Measurements from ENCODE around the gene FGF9. TPM values are rescaled to one million over a fixed set of nuclear protein-coding genes. Genes with fewer than 3 reads are reported as not detected.

Gene FGF9
- total RNA-seq, 1 donor from 2014 or later: 3.7 TPM

DNA sequence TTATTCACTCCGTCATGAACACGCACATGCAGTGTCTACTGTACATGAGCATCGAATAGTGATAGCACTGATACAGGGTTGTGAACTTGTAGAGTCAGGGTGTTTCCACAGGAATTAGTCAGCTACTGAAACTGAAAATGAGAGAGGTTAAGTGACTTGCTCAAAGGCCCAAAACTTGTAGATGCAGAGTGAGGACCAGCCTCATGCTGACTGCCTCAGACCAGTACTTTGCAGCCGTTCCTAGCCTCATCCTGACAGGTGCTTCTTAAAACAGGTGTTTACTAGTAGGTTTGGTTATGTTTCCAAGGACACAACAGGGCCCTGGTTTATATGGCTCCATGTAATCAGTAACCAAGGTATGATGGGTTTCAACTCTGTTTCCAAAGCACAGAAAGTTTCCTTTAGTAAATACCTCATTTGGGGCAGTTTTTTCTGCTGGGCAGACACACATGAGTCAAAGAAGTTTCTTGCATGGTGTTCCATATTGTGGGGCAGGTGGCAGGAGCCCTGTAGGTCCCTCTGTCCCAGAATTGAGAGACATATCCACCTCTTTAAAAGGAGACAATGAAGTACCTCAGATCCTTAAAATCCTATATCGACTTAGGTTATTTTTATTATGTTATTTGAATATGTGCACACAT lies 16.0 kb downstream of the FGF9 start:
- no peak overlapping the region for H3K4me3 ChIP-seq (ENCODE audit: low read length in 3 of 3)
- H3K9ac ChIP-seq (ENCODE audit: low read depth in 1 of 3, low read length in 3 of 3): no peak overlapping the region
- no peaks in the 10 kb centered on the region for H3K36me3 ChIP-seq (ENCODE audit: control insufficient read depth in 3 of 3, insufficient read depth in 3 of 3, low read length in 3 of 3)
- H3K27me3 ChIP-seq (ENCODE audit: control insufficient read depth in 3 of 3, insufficient read depth in 3 of 3, low read length in 3 of 3): peaks cover 0 to 19% (median 8%) of the 10 kb centered on the region in 3 donors
- H3K27ac ChIP-seq (ENCODE audit: low read depth, low read length): no peak overlapping the region
- H3K4me1 ChIP-seq (ENCODE audit: control insufficient read depth in 3 of 3, insufficient read depth in 3 of 3, low read length in 3 of 3): peaks cover 0 to 8% (median 0%) of the 10 kb centered on the region in 3 donors
- H3K9me3 ChIP-seq (ENCODE audit: control insufficient read depth in 3 of 3, low read length in 3 of 3): no peaks in the 10 kb centered on the region

DNA sequence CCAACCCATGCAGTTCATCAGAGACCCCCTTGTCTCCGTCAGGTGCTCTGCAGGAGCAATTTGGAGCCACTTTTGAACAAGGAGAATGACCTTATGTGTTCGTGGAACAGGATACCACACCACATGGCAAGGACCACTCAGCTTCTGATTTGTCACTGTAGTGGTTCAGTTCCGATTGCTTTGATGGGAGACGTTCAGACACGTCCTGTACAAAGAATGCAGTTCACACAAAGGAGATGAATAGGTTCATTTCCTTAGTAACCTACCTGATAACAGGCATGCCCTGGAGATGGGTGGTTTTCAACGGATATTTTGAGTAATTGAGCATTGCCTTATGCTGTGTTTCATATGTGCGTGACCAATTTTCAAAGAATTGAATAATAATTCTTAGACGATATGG lies 17.2 kb downstream of the FGF9 start:
- Histone ChIP-seq H3K9ac (ENCODE audit: low read depth in 1 of 3, low read length in 3 of 3) (no peak overlapping the region), H3K27ac (ENCODE audit: low read depth, low read length) (no peak overlapping the region), H3K27me3 (ENCODE audit: control insufficient read depth in 3 of 3, insufficient read depth in 3 of 3, low read length in 3 of 3) (peaks cover 0 to 19% (median 8%) of the 10 kb centered on the region in 3 donors), H3K9me3 (ENCODE audit: control insufficient read depth in 3 of 3, low read length in 3 of 3) (no peaks in the 10 kb centered on the region), H3K4me1 (ENCODE audit: control insufficient read depth in 3 of 3, insufficient read depth in 3 of 3, low read length in 3 of 3) (peaks cover 0 to 8% (median 0%) of the 10 kb centered on the region in 3 donors), H3K4me3 (ENCODE audit: low read length in 3 of 3) (no peak overlapping the region), H3K36me3 (ENCODE audit: control insufficient read depth in 3 of 3, insufficient read depth in 3 of 3, low read length in 3 of 3) (no peaks in the 10 kb centered on the region)

DNA sequence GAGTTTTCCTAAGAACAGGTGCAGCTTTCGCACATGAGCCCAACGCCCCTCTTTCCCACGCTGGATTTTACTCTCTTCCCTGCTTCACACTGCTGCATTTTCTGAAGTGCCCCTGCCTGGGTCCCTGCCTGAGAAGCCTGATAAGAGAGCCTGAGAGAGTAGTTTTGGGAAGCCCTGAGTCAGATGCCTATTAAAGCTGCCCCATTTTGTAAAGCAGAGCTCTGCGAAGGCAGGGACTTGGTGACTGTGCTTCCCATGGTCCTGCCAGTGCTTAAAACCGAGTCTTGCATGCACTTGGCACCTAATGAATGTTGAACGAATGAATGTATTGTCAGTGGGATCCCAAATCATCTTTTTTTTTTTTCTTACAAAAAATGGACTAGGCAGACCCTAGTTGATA lies 18.2 kb downstream of the FGF9 start:
- no peak overlapping the region for H3K27ac ChIP-seq (ENCODE audit: low read depth, low read length)
- H3K36me3 ChIP-seq (ENCODE audit: control insufficient read depth in 3 of 3, insufficient read depth in 3 of 3, low read length in 3 of 3): no peaks in the 10 kb centered on the region
- peaks cover 0 to 19% (median 5%) of the 10 kb centered on the region in 3 donors for H3K27me3 ChIP-seq (ENCODE audit: control insufficient read depth in 3 of 3, insufficient read depth in 3 of 3, low read length in 3 of 3)
- no peak overlapping the region for H3K4me3 ChIP-seq (ENCODE audit: low read length in 3 of 3)
- no peak overlapping the region for H3K9ac ChIP-seq (ENCODE audit: low read depth in 1 of 3, low read length in 3 of 3)
- H3K4me1 ChIP-seq (ENCODE audit: control insufficient read depth in 3 of 3, insufficient read depth in 3 of 3, low read length in 3 of 3): no peaks in the 10 kb centered on the region
- no peaks in the 10 kb centered on the region for H3K9me3 ChIP-seq (ENCODE audit: control insufficient read depth in 3 of 3, low read length in 3 of 3)

DNA sequence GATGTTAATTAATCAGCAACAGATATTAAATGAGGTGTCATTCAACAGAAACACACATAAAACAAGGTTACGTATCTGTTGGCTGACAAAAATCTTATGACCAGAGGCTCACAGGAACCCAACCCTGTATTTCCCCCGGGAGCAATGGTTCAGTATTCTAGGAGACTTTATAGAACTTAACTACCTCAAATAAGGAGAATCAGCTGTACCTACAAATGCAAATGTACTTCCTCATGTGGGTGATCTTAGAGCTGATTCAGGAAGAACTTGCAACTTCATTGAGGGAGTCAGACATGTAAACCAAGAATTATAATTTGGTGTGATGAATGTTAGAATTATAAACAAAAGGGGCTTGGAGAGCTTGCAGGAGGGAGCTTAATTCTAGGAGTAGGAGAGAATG lies 20.1 kb downstream of the FGF9 start:
- no peaks in the 10 kb centered on the region for H3K4me1 ChIP-seq (ENCODE audit: control insufficient read depth in 3 of 3, insufficient read depth in 3 of 3, low read length in 3 of 3)
- peaks cover 0 to 19% (median 5%) of the 10 kb centered on the region in 3 donors for H3K27me3 ChIP-seq (ENCODE audit: control insufficient read depth in 3 of 3, insufficient read depth in 3 of 3, low read length in 3 of 3)
- no peak overlapping the region for H3K9ac ChIP-seq (ENCODE audit: low read depth in 1 of 3, low read length in 3 of 3)
- no peak overlapping the region for H3K4me3 ChIP-seq (ENCODE audit: low read length in 3 of 3)
- H3K9me3 ChIP-seq (ENCODE audit: control insufficient read depth in 3 of 3, low read length in 3 of 3): no peaks in the 10 kb centered on the region
- no peaks in the 10 kb centered on the region for H3K36me3 ChIP-seq (ENCODE audit: control insufficient read depth in 3 of 3, insufficient read depth in 3 of 3, low read length in 3 of 3)
- no peak overlapping the region for H3K27ac ChIP-seq (ENCODE audit: low read depth, low read length)

DNA sequence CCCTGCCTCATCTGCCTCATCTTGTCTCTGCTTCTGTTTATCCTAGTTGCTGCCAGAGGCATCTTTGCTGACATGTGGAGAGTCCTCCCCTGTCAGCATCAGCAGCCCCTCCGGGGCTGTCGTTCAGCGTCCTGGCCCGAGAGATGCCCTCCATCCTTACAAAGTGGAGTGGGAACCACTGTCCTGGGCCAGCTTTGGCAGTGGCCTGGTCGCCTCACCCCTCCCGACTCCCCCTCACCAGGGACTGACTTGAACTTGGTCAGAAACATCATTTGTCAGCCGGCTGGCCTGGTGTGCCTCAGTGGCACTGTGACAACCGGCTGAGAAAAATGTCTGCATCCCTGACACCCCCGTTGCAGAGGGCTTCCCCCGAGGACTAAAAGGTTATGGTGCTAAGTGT lies 20.6 kb downstream of the FGF9 start:
- Histone ChIP-seq H3K36me3 (ENCODE audit: control insufficient read depth in 3 of 3, insufficient read depth in 3 of 3, low read length in 3 of 3) (no peaks in the 10 kb centered on the region), H3K4me1 (ENCODE audit: control insufficient read depth in 3 of 3, insufficient read depth in 3 of 3, low read length in 3 of 3) (no peaks in the 10 kb centered on the region), H3K27ac (ENCODE audit: low read depth, low read length) (no peak overlapping the region), H3K27me3 (ENCODE audit: control insufficient read depth in 3 of 3, insufficient read depth in 3 of 3, low read length in 3 of 3) (peaks cover 0 to 19% (median 5%) of the 10 kb centered on the region in 3 donors), H3K4me3 (ENCODE audit: low read length in 3 of 3) (no peak overlapping the region), H3K9ac (ENCODE audit: low read depth in 1 of 3, low read length in 3 of 3) (no peak overlapping the region), H3K9me3 (ENCODE audit: control insufficient read depth in 3 of 3, low read length in 3 of 3) (no peaks in the 10 kb centered on the region)

DNA sequence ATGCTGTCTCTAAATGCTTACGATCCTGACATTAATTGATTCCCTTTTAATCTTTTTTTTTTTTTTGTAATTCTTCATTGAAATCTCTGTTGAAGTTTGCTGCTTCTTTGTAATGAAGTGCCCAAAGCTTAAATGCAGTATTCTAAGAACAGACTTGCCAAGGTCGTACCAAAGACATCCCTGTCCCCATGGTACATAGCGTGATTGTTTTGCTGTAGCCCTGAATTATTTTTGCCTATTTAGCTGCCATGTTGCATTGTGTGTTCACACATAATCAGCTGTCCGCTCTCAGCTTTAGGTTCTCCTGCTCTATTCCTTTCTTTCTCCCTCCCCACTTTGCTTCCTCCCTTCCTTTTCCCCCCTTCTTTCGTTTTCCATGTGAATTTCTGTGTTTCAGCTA lies 21.1 kb downstream of the FGF9 start:
- Histone ChIP-seq H3K4me1 (ENCODE audit: control insufficient read depth in 3 of 3, insufficient read depth in 3 of 3, low read length in 3 of 3) (no peaks in the 10 kb centered on the region), H3K4me3 (ENCODE audit: low read length in 3 of 3) (no peak overlapping the region), H3K27me3 (ENCODE audit: control insufficient read depth in 3 of 3, insufficient read depth in 3 of 3, low read length in 3 of 3) (peaks cover 0 to 19% (median 5%) of the 10 kb centered on the region in 3 donors), H3K9me3 (ENCODE audit: control insufficient read depth in 3 of 3, low read length in 3 of 3) (no peaks in the 10 kb centered on the region), H3K36me3 (ENCODE audit: control insufficient read depth in 3 of 3, insufficient read depth in 3 of 3, low read length in 3 of 3) (no peaks in the 10 kb centered on the region), H3K9ac (ENCODE audit: low read depth in 1 of 3, low read length in 3 of 3) (no peak overlapping the region), H3K27ac (ENCODE audit: low read depth, low read length) (no peak overlapping the region)

DNA sequence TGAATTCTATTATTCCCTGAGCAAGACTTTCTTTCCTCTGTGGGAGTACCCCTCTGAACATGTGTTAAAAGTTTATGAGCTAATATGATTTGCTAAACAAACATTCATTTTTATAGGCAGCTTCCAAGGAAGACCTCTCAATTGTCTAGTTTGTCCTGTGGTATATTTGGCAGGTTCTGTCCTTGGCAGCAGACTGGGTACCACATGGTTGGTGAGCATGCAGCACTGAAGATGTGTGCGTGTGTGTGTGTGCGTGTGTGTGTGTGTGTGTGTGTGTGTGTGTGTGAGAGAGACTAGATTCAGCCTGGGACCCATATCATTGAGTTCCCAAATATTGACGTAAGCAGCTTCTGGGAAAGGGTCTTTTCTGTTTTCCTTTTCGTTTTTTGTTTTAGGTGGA lies 24.0 kb downstream of the FGF9 start:
- peaks cover 0 to 9% (median under 1%) of the 10 kb centered on the region in 3 donors for H3K27me3 ChIP-seq (ENCODE audit: control insufficient read depth in 3 of 3, insufficient read depth in 3 of 3, low read length in 3 of 3)
- no peaks in the 10 kb centered on the region for H3K4me1 ChIP-seq (ENCODE audit: control insufficient read depth in 3 of 3, insufficient read depth in 3 of 3, low read length in 3 of 3)
- no peaks in the 10 kb centered on the region for H3K9me3 ChIP-seq (ENCODE audit: control insufficient read depth in 3 of 3, low read length in 3 of 3)
- no peak overlapping the region for H3K27ac ChIP-seq (ENCODE audit: low read depth, low read length)
- H3K9ac ChIP-seq (ENCODE audit: low read depth in 1 of 3, low read length in 3 of 3): no peak overlapping the region
- H3K4me3 ChIP-seq (ENCODE audit: low read length in 3 of 3): no peak overlapping the region
- H3K36me3 ChIP-seq (ENCODE audit: control insufficient read depth in 3 of 3, insufficient read depth in 3 of 3, low read length in 3 of 3): no peaks in the 10 kb centered on the region

DNA sequence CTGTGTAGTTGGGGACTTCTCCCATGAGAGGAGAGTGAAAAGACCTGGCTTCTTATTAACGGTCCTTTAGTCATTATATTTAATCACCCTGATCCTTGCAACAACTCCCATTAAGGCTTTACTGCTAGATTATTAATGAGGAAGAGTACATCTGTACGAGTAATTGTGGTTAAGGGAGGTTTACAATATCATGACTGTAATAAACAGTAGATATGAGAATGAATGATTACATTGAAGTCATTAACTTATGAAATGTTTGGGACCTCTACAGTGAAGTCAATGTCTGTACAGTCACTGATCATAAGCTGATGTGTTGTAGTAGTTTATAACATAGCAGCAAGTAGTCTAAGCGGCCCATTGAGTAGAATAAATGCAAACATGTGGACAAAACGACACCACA lies 24.7 kb downstream of the FGF9 start:
- Histone ChIP-seq H3K4me3 (ENCODE audit: low read length in 3 of 3) (no peak overlapping the region), H3K9me3 (ENCODE audit: control insufficient read depth in 3 of 3, low read length in 3 of 3) (no peaks in the 10 kb centered on the region), H3K36me3 (ENCODE audit: control insufficient read depth in 3 of 3, insufficient read depth in 3 of 3, low read length in 3 of 3) (no peaks in the 10 kb centered on the region), H3K27ac (ENCODE audit: low read depth, low read length) (no peak overlapping the region), H3K4me1 (ENCODE audit: control insufficient read depth in 3 of 3, insufficient read depth in 3 of 3, low read length in 3 of 3) (no peaks in the 10 kb centered on the region), H3K9ac (ENCODE audit: low read depth in 1 of 3, low read length in 3 of 3) (no peak overlapping the region), H3K27me3 (ENCODE audit: control insufficient read depth in 3 of 3, insufficient read depth in 3 of 3, low read length in 3 of 3) (peaks cover 0 to 4% (median 0%) of the 10 kb centered on the region in 3 donors)

DNA sequence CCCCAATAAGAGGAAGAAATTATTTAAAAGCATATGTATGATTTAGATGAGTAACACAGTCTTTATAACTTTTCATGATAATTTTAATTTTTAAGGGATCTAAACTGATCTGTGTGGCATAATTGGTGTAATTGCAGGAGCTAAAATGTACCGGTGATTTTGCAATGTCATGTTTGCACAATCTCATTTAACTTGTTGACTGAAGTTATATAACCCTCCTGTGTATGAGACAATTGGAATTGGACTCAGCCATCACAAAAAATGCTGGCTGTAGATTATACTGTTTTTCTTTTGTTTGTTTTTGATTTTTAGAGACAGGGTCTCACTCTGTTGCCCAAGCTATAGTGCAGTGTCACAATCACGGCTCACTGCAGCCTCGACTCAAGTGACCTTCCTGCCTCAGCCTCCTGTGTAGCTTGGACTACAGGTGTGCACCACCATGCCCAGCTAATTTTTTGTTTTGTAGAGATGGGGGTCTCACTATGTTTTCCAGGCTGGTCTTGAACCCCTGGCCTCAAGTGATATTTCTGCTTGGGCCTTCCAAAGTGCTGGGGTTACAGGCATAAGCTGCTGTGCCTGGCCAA lies 26.1 kb downstream of the FGF9 start:
- H3K9ac ChIP-seq (ENCODE audit: low read depth in 1 of 3, low read length in 3 of 3): no peak overlapping the region
- H3K9me3 ChIP-seq (ENCODE audit: control insufficient read depth in 3 of 3, low read length in 3 of 3): no peaks in the 10 kb centered on the region
- no peak overlapping the region for H3K4me3 ChIP-seq (ENCODE audit: low read length in 3 of 3)
- no peaks in the 10 kb centered on the region for H3K36me3 ChIP-seq (ENCODE audit: control insufficient read depth in 3 of 3, insufficient read depth in 3 of 3, low read length in 3 of 3)
- no peaks in the 10 kb centered on the region for H3K27me3 ChIP-seq (ENCODE audit: control insufficient read depth in 3 of 3, insufficient read depth in 3 of 3, low read length in 3 of 3)
- no peak overlapping the region for H3K27ac ChIP-seq (ENCODE audit: low read depth, low read length)
- H3K4me1 ChIP-seq (ENCODE audit: control insufficient read depth in 3 of 3, insufficient read depth in 3 of 3, low read length in 3 of 3): no peaks in the 10 kb centered on the region

DNA sequence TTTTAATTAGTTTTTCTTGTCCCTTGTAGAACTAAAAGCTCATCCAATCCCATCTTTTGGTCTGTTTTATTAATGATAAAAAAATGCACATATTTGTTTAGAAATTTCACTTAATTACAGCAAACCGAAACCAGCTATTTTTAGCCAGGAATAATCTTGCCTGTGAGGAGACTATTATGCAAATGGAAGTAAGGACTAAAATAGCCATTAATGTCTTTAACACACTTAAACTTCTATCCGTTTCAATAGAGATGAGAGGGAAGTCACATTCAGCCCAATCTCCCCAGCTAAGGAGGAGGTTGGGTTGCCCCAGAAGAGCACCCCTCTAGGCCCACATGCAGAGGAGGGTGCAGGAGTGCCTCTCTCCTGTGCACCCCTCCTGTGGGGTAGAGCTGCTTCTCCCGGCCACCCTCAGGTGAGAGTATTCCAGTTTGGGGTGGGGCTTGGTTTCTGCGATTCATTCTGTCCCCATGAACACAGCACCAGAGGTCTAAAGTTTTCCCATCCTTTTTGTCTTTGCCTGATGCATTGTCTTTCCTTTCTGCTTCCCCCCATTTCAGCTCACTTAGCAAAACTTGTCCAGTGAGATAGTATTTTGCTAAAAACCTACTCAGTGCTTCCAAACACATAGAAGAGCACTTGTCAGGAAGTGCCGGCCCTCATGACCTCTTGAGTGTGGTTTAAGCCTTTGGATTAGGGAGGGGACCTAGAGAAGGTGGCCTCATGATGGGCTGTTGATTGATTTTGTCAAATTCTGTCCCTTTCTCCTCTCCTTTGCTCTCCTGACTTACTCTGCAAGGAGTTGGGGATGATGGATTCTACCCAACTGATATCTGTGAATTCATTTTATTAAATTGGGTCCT lies 28.2 kb downstream of the FGF9 start:
- H3K36me3 ChIP-seq (ENCODE audit: control insufficient read depth in 3 of 3, insufficient read depth in 3 of 3, low read length in 3 of 3): no peaks in the 10 kb centered on the region
- H3K4me3 ChIP-seq (ENCODE audit: low read length in 3 of 3): no peak overlapping the region
- H3K27me3 ChIP-seq (ENCODE audit: control insufficient read depth in 3 of 3, insufficient read depth in 3 of 3, low read length in 3 of 3): no peaks in the 10 kb centered on the region
- H3K27ac ChIP-seq (ENCODE audit: low read depth, low read length): no peak overlapping the region
- no peaks in the 10 kb centered on the region for H3K9me3 ChIP-seq (ENCODE audit: control insufficient read depth in 3 of 3, low read length in 3 of 3)
- H3K9ac ChIP-seq (ENCODE audit: low read depth in 1 of 3, low read length in 3 of 3): no peak overlapping the region
- no peaks in the 10 kb centered on the region for H3K4me1 ChIP-seq (ENCODE audit: control insufficient read depth in 3 of 3, insufficient read depth in 3 of 3, low read length in 3 of 3)

Measured in skeletal muscle tissue (tissue), 4 donors.